GM12892 (cell line): ENCODE measurements around the gene LRMDA.
A peak's percentile ranks its signal among the peaks of the same experiment; 100 is the strongest.

Source experiments
- DNase-seq: peaks from one replicate; pipeline ENCODE4 v3.0.0; 2011; ENCODE audit not compliant: insufficient read length
- FAIRE-seq: peaks from 2 replicates; lab custom pipeline; 2011; peaks lifted over from hg19 to GRCh38; lab: Jason Lieb, UNC
- POLR2A ChIP-seq: IDR thresholded peaks from 2 replicates; pipeline ENCODE4 v1.6.1; 2011; ENCODE audit warnings: low read depth, low read length, control low read depth
- POLR2AphosphoS5 ChIP-seq: IDR thresholded peaks from 2 replicates; pipeline ENCODE4 v1.6.1; 2011; ENCODE audit warnings: low read depth, low read length, control low read depth
- TAF1 ChIP-seq: IDR thresholded peaks from 2 replicates; pipeline ENCODE4 v1.6.1; 2011; ENCODE audit warnings: low read depth, mild to moderate bottlenecking, control low read depth, low read length, borderline replicate concordance

The LRMDA gene

GRCh38 chr10:76034353-76035205, 603.2 kb downstream of the LRMDA start:
- TF ChIP-seq POLR2A (no peak), POLR2AphosphoS5 (no peak), TAF1 (no peak)
- FAIRE-seq, result no peak
- no peak for DNase-seq

DNA sequence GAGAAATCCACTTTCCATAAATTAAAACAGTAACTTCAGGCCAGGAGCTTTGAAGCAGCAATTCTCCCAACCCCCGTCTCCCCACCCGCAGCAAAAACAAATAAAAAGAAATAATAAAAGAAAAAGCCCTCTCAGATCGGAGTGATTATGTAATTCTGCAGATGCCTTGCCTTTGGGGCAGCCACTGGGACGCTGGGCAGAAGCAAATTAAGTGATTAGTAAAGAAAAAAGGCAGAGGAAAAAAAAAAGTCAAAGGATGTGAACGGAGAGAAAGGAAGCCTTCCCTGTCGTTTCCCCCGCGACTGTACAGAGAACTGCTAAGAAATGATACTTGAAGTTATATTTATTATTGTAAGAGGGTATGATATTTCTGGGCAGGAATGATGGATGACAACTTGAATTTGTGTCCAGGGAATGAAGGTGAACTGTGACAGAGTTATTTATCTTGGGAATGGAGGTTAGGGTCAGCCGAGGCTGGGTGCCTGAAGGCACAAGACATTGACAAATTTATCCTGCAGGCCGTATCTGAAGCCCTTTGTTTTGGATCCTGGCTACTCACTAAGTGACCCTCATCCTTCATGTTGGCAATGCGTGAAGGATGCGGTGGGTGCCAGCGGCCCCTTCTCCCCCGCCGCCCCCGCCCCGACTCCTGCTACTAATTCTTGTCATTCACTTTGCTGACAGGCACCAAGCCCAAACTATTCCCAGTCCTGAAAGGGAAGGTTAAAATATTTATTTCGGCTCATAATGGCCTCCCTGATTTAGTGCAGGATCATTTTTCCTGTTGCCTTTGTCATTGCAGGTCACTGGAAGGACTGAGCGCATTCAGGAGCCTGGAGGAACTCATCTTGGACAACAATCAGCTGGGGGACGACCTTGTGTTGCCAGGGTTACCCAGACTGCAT, 604.0 kb downstream of the LRMDA start:
- TF ChIP-seq POLR2AphosphoS5, result no peak
- no peak for TF ChIP-seq TAF1
- TF ChIP-seq POLR2A, result no peak
- FAIRE-seq (no peak), DNase-seq (no peak)

GRCh38 chr10:76036111-76036940, 604.9 kb downstream of the LRMDA start:
- DNase-seq (peak; percentile 36), FAIRE-seq (no peak)
- TF ChIP-seq TAF1 (no peak), POLR2A (no peak), POLR2AphosphoS5 (no peak)

DNA sequence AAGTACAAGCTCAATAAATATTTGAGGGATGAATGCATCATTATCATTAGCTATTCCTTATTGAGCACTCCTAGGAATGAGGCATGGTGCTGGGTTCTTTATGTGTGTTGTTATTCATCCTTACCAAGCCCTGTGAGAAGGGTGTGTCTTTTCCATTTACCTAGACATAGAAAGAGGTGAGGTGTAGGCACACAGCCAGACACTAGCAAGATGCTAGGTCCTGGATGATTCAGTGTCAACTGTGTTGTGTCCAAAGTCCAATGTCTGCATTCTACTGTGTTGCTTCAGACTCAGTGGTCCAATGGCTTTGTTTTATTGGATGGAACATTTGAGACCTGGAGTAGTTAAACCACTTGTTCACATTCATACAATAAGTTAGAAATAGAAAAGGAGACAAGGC, 605.5 kb downstream of the LRMDA start:
- DNase-seq (no peak), FAIRE-seq (no peak)
- TF ChIP-seq POLR2AphosphoS5, result no peak

DNA sequence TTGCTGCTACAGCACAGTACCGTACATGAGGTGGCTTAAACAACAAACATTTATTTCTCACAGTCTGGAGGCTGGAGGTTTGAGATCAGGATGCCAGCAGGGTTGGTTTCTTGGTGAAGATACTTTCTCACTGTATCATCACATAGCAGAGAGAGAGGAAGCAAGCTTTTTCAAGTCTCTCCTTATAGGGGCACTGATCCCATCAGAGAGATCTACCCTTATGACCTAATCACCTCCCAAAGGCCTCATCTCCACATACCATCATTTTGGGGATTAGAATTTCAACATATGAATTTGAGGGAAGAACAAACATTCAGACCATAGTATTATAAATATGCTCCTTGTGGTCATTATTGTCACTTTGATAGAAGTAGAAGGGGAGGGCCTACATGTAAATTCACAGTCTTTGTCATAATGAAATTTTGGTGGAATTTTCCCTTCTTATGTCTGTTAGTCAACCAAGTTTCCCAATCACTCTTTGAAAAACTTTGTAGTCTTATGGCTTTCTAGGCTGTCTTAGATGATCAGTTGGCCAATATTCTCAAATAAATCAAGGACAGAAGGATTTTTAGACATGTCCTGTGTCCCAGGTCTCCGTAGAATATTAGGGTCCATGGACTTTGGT, 606.2 kb downstream of the LRMDA start:
- DNase-seq, result no peak
- no peak for TF ChIP-seq POLR2A
- no peak for TF ChIP-seq POLR2AphosphoS5
- no peak for TF ChIP-seq TAF1
- no peak for FAIRE-seq

GRCh38 chr10:76038696-76039095, 607.3 kb downstream of the LRMDA start:
- no peak for FAIRE-seq
- no peak for DNase-seq
- no peak for TF ChIP-seq POLR2A
- no peak for TF ChIP-seq TAF1
- TF ChIP-seq POLR2AphosphoS5, result no peak

DNA sequence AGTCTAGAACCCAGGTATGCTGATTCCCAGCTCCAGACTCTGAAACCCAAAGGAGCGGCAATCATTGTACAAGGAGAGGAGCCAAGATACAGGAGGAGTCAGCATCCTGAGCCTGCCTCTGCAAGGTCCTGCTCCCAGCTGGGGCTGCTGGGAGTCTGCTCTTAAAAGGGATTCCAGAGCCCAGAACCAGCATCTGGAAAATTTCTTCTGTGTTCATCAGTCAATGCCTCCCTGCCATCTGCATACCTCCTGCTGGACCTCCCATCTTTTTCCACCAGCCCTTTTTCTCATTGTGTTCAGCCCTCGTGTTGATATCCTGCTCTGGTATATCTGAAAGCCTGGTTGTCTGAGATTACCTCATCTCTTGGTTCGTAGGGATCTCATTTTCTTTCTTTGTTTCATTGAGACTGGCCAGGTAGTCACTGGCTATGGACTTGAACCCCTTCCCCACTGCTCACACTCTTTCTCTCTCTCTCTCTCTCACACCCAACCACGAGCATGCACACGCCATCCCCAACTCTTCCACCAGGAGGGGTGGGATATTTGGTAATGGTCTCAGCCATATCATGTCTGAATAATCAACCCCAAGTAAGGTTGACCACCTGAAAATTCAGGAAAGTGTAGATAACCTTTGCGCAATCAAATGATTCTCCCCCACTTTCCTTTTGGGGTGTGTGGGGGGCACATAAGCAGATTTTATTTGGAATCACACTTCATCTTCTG, 608.8 kb downstream of the LRMDA start:
- DNase-seq, result no peak
- FAIRE-seq, result no peak
- no peak for TF ChIP-seq TAF1

GRCh38 chr10:76040830-76041220, 609.4 kb downstream of the LRMDA start:
- DNase-seq (no peak), FAIRE-seq (no peak)
- TF ChIP-seq POLR2AphosphoS5 (no peak), TAF1 (no peak), POLR2A (no peak)

DNA sequence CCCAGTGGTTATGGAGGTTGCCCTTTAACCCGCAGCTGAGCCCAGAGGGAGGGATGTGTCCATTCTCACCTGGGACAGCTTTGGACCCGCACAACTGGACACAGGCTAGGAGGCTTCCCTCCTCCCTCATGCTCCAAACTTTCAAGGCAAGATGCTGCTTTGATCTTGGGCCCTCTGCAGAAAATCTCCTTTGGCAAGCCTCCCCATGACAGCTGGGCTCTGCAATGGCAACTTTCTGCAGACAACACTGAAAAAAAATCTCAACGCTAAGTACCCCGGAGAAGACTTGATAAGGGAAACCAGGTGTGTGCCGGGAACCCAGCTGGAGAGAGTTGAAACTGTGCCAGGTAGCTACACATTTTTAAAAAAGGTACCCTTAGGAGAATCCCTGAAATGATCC, 610.1 kb downstream of the LRMDA start:
- DNase-seq (no peak), FAIRE-seq (no peak)
- TF ChIP-seq TAF1 (no peak), POLR2AphosphoS5 (no peak), POLR2A (no peak)

- FAIRE-seq (no peak), DNase-seq (no peak)
- no peak for TF ChIP-seq TAF1
- no peak for TF ChIP-seq POLR2AphosphoS5
- no peak for TF ChIP-seq POLR2A
Measured at GRCh38 chr10:76043261-76043660, 611.8 kb downstream of the LRMDA start.

GRCh38 chr10:76044751-76045150, 613.3 kb downstream of the LRMDA start:
- DNase-seq (no peak), FAIRE-seq (no peak)
- TF ChIP-seq POLR2AphosphoS5 (no peak), POLR2A (no peak), TAF1 (no peak)
